ENCODE results near the gene LDB3. TPM values are rescaled to one million over a fixed set of nuclear protein-coding genes. Genes with fewer than 3 reads are reported as not detected.

LDB3 gene
- total RNA-seq, 1 donor from 2014 or later, result 0.16 TPM

GRCh38 chr10:86763404-86763803 is 95.1 kb downstream of the LDB3 start:
- DNase-seq, result no peak

DNA sequence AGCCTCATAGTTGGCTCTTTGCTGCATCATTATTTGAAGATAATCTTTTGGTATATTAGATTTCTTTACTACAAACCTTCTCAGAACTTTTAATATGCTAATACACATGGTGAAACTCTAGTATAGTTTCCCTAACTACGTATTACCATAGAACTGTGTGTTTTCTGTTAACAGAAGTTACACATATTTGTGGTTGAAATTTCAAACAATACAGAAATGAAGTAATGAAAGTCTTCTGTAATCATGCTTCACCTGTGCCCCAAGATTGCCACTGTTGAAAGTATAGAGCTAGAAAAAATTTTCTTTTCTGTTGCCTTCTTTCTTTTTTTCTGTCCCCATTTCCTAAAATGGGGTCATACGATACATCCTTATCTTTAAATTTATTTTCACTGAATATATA is 97.2 kb downstream of the LDB3 start:
- no peak for DNase-seq

DNA sequence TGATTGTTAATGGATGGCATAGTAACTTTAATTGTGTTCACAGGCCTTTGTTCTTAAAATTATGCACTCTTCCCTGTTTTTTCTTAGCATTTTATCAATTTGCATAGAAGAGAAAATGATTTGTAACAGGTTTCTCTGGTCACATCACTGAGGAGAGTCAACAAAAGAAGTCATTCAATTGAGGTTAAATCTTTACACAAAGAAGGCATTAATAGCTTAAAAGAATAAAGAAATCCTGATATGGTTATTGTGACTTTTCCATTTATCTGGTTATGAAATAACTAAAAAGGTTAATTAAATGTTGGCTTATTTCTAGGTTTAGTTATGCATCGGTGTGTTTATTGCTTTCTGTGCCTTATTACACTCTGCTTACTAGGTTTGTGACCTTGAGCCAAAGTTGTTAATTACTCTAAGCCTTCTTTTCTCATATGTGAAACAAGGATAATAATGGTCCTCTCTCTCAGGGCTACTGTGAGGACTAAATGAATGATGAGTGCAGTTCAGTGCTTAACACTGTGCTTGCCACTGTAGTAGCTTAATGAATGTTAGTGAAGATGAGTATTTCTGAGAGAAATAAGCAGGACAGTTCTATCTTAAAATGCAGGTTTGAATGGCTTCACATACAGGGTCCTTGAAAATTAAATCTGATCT is 100.2 kb downstream of the LDB3 start:
- no peak for DNase-seq

GRCh38 chr10:86769991-86770390 is 101.7 kb downstream of the LDB3 start:
- no peak for DNase-seq

- DNase-seq, result no peak
Measured at GRCh38 chr10:86770412-86770960, 102.2 kb downstream of the LDB3 start.

DNA sequence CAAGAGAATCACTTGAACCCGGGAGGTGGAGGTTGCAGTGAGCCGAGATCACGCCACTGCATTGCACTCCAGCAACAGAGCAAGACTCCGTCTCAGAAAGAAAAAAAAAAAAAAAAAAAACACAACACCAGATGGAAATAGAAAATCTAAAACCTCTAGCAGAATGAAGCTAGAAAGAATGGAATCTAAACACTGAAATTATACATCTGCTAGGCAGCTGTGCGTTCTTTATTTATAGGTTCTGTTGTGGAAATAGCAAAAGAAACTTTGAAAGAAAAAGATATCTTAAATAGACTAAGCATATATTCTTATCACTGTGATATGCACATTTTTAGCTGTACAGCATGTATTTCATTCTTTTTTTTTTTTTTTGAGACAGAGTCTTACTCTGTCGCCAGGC is 105.2 kb downstream of the LDB3 start:
- no peak for DNase-seq

DNA sequence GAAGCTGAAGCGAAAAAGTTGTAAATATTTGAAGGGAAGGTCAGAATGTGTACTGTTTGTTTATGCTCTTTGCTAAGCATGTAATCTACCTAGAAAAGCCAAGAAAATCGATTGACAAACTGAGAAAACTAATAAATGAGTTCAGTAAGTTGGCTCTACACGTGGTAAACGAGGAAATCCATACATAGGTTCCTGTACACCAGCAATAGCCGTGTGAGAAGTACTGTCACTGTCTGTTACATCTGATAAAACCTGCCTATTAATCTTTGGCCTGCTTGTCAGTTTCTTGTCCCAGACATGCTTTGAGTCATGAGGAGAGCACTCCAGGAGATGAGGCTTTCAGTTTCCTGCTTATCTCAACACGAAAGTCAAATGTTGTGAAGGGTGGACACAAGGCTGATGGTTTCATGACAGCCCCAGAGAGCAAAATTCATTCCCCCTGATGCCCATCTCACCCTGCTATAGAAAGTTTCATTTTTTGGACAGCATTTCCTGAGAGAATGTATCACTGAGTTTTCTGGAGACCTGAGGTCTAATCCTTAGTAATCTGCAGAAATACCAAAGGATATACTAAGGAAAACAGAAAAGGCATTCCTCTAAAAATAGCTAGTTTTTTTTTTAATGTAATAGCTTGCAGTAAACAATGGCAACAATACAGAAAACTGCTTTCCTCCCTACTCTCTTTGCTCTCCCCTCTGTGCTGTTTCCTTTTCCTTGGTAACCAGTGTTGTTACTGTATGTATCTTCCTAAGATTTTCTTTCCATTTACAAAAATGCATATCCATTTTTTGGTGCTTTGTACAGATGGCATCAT is 107.0 kb downstream of the LDB3 start:
- no peak for DNase-seq

DNA sequence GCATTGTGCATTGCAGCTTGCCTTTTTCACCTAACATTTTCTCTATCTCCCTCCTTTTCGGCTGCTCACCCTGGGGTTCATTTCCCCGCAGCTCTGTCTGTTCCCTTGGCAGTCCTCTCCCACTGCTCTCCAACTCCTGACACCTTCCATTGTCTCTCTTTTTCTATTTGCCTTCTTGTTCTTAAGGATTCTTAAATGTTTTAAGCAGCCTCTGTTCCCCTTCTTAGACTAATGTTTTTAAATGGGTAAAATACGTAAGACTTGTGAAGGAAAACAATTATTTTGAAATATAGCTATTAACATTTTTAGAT is 107.5 kb downstream of the LDB3 start:
- DNase-seq, result no peak

GRCh38 chr10:86779220-86780017 is 111.1 kb downstream of the LDB3 start:
- DNase-seq, result no peak

DNA sequence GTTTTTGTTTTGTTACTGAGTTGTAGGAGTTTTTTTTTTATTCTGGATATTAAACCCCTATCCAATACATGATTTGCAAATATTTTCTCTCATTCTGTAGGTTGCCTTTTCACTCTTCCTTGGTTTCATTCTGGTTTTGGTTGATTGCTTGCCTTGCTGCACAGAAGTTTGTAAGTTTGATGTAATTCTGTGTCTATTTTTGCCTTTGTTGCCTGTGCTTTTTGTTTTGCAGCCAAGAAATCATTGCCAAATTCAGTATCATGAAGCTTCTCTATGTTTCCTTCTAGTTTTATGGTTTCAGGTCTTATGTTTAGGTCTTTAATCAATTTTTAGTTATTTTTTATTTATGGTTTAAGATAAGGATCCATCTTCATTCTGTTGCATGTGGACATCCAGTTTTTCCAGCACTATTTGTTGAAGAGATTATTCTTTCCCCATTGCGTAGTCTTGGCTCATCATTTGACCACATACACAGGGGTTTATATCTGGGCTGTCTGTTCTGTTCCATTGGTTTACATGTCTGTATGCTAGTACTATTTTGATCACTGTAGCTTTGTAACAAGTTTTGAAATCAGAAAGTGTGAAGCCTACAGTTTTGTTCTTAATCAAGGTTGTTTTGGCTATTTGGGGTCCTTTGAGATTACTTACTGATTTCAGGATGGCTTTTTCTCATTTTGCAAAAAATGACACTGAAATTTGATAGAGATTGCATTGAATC is 114.5 kb downstream of the LDB3 start:
- no peak for DNase-seq

DNA sequence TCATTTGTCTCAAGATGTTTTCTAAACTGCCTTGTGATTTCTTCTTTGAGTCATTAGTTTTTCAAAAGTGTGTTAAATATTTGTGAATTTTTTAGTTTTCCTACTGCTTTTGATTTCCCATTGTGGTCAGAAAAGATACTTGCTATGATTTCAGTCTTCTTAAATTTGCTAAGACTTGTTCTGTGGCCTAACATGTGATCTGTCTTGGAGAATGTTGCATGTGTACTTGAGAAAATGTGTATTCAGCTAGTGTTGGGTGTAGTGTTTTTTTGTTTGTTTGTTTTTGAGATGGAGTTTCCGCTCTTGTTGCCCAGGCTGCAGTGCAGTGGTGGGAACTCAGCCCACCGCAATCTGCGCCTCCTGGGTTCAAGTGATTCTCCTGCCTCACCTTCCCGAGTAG is 116.7 kb downstream of the LDB3 start:
- no peak for DNase-seq

Other genes with a start within 250 kb of the LDB3 start
- gene WAPL, start 146.7 kb upstream of the LDB3 start, total RNA-seq, result 80.3 TPM
- not detected for gene OPN4, start 14.0 kb upstream of the LDB3 start, total RNA-seq
- gene BMPR1A, start 88.1 kb downstream of the LDB3 start, total RNA-seq, result 64.6 TPM

Measured in occipital lobe (tissue), 2 donors.